ENCODE results near the gene ZNF598.
A peak's percentile ranks its signal among the peaks of the same experiment; 100 is the strongest.

Gene ZNF598

DNA sequence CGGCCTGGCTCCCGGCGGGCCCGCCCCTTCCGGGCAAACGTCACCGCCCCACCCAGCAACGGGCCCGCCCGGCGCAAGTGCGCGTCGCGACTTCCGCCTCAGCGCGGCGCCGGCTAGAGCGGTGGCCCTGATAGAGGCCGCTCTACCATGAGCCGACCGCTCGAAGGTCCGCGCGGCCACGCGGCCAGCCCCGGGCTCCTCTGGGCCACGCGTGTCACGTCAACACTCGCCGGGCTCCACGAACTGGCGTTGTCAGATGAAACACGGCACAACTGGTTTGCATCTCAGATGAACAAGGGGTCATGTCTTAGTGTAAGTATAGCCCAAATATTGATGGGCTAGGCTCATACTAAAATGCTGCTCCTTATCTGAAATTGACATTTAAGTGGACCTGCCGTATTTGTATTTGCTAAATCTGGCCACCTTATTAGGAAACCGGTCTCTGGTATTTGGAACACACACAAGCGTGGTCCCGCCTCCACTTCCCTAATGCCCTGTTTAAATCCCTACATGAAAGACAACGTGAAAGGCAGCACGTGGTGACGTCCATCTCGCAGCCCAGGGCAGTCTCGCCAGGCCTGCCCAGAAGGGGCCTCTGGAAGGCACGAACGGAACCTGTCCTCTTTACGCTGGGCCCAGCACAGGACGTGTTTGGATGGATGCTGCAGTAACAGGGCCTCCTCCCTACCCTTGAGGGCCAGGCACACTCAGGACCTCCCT lies at the start of gene ZNF598:
Gene ZNF598, minus strand, starts transcription at position 31 of the 720 bp plus-strand sequence.
- DNase-seq (ENCODE audit: low spot score) = peak; percentile 82

DNA sequence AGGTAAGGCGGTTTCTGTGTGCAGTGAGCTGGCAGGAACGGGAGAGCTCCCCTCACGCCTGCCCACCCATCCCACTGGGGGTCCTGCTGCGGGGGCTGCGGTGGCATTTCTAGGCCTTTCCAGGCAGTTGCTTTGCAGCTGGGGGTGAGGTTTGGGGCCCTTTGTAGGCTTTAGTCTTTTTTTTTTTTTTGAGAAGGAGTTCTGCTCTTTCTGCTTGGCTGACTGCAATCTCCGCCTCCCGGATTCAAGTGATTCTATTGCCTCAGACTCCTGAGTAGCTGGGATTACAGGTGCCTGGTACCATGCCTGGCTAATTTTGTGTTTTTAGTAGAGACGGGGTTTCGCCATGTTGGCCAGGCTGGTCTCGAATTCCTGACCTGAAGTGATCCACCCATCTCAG lies 49.3 kb upstream of the ZNF598 start:
- DNase-seq (ENCODE audit: low spot score) = no peak

GRCh38 chr16:2058420-2058819 lies 48.8 kb upstream of the ZNF598 start:
- no peak for DNase-seq (ENCODE audit: low spot score)

GRCh38 chr16:2057438-2057837 lies 47.8 kb upstream of the ZNF598 start:
- no peak for DNase-seq (ENCODE audit: low spot score)

DNA sequence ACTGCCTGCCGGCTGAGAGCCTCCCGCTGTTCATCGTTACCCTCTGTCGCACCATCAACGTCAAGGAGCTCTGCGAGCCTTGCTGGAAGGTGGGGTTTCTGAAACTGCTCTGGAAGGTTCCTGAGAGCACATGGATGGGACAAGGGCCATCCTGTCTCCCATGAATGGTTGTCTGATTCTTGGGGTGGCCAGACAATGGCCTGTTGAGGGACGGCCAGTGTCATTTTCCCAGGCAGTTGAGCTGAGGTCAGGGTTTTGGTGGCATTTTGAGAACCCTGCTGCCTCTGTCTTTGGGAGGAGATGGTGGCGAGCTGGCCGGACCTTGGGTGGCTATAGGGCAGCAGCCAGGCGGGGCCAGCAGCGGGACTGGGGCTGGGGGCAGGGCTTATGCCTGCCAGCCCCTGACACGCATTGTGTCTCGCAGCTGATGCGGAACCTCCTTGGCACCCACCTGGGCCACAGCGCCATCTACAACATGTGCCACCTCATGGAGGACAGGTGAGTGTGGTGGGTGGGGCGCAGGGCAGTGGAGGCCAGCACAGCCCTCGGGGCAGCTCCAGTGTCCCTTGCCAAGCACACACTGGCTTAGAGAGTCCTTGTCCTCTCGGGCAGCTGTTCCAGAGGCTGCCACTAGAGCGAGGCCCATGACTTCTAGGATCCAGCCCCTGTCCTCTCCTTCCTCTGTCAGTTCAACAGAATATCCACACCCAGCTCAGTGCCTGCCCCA lies 47.2 kb upstream of the ZNF598 start:
- peak; percentile 36 for DNase-seq (ENCODE audit: low spot score)

DNA sequence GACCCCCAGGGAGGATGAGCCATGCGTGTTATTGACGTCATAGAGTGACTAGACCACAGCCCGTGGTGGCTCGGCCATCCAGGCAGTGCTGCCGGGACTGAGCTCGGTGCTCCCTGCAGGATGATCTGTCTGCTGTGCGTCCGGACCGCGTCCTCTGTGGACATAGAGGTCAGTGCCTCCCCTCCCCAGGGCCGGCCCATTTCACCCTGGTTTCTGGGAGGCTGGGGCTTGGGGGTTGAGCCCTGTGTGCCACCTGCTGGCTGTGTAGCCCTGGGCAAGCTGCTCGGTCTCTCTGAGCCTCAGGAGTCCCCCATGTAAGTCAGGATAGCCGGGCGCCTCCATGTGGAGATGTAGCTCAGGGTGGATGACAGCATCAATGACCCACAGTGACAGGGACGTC lies 46.5 kb upstream of the ZNF598 start:
- DNase-seq (ENCODE audit: low spot score) = no peak

DNA sequence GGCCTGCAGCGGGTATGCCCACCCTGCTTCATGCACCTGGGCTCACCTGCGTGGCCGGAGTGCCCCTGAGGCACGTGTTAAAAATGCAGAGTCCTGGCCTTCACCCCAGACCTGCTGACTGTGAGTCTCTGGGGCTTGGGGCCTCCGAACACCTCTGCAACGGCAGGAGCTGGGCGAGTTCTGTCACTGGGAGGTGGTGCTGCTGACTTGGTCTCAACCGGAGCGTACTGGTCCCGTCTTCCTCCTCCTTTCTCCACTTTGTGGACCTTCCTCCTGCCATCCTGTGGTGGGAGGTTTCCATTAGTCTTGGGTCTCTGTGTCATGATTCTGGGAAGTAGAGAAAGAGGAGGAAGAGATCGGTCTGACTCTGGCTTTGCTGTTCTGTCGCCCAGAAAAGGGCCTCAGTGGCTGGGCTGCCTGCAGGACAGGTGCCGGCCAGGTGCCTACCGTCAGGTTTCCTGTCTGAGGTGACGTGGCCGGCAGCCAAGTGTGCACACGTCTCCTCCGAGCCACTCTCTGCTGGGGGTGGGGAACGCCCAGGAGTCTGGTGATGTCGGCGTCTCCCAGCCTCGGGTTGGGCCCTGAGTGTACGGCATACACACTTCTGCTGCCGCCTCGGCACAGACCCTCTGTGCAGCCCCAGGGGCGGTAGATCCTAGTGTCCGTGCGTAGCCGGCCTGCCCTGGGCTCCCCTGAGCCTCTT lies 45.1 kb upstream of the ZNF598 start:
- no peak for DNase-seq (ENCODE audit: low spot score)

- no peak for DNase-seq (ENCODE audit: low spot score)
These were observed 44.3 kb upstream of the ZNF598 start for GRCh38 chr16:2053897-2054296.

GRCh38 chr16:2053211-2053610 lies 43.6 kb upstream of the ZNF598 start:
- DNase-seq (ENCODE audit: low spot score) = no peak

DNA sequence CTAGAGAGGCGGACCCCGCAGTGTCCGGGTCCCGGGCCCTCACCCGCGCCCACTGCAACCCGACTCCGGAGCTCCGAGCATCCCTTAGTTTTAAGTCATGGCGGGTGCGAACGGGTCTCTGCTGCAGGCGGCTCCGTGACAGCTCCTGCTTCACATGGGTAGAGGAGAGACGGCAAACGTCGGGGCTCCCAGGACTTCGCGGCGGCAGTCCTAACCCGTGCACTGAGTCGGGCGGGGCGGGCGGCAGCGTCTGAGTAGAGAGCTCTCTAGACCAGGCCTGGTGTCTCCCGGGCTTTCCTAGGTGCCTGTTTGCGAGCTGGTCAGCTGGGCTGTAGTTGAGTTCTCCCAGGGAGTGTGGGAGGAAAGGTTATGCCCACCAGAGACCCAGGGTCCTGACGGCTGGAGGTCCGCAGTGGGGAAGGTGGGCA lies 38.5 kb upstream of the ZNF598 start:
- no peak for DNase-seq (ENCODE audit: low spot score)

DNA sequence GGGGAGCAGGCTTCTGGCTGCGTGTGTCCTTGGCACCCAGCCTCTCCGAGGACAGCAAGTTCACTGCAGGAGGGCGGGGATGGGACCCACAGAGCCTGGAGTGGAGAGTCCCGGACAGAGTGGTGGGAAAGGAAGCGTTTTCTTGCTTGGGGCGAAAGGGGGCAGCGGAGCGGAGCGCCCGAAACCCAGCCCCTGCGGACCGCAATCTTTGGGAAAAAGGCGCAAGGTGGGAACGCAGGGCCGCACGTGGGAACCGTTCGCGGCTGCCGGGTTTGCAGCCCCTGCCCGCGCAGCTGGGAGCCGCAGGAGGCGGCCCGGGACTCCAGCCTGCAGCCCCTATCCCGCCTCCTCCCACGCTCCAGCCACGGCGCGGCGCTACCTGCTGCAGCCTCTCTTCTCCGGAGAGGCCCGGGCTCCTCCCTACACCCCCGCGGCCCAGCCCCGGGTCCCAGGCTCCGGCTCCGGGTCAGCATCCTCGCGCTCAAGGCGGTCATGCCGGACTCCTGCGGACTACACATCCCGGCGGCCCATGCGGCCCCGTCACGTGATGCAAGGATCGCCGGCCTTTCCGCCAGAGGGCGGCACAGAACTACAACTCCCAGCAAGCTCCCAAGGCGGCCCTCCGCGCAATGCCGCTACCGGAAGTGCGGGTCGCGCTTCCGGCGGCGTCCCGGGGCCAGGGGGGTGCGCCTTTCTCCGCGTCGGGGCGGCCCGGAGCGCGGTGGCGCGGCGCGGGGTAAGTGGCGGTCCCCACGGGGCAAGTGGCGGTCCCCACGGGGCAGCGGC lies 37.9 kb upstream of the ZNF598 start, which contains the start of the genes NTHL1 and TSC2:
Gene NTHL1, minus strand, starts transcription at position 505 of the 786 bp plus-strand sequence. Its CDS starts 11 bp downstream, at position 494.
Gene TSC2, plus strand, starts transcription at position 656 of the 786 bp plus-strand sequence. CDS start 631 bp downstream, outside the sequence.
- peak; percentile 97 for DNase-seq (ENCODE audit: low spot score)

- no peak for DNase-seq (ENCODE audit: low spot score)
These were observed 37.3 kb upstream of the ZNF598 start for GRCh38 chr16:2046893-2047329.

DNA sequence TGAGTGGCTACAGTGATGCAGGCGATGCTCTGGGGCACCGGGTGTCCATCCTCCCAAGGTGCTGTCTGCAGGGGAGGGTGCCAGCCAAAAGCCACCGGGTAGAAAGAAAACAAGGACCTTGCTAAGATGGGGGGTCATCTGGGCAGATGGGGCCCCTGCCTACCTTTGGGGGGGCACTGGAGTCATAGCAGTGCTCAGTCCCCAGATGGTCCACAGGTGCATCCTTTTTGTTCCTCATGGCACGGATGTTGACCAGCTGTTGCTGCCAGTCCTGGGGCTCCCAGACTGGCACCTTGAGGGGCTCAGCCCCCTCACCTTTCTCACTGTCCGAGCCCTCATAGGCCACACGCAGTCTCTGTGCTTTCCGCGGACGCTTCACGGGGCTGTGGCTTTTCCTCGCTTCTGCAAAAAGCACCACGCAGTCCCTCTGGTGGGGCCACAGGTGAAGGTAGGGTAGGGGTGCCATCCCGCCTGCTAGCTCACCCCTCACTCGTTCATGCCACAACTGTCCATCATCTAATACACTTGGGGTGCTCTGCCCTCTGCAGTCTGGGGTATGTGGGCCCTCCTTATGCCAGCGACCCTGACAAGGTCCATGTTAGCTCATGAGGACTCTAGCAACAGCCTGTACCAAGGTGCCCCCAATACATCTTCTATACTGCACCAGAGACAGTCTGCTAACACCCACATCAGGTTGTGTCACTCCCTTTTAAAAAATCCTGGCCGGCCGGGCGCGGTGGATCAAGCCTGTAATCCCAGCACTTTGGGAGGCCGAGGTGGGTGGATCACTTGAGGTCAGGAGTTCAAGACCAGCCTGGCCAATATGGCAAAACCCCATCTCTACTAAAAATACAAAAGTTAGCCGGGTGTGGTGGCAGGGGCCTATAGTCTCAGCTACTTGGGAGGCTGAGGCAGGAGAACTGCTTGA lies 36.6 kb upstream of the ZNF598 start:
- DNase-seq (ENCODE audit: low spot score) = no peak

GRCh38 chr16:2044541-2044940 lies 34.9 kb upstream of the ZNF598 start:
- no peak for DNase-seq (ENCODE audit: low spot score)

DNA sequence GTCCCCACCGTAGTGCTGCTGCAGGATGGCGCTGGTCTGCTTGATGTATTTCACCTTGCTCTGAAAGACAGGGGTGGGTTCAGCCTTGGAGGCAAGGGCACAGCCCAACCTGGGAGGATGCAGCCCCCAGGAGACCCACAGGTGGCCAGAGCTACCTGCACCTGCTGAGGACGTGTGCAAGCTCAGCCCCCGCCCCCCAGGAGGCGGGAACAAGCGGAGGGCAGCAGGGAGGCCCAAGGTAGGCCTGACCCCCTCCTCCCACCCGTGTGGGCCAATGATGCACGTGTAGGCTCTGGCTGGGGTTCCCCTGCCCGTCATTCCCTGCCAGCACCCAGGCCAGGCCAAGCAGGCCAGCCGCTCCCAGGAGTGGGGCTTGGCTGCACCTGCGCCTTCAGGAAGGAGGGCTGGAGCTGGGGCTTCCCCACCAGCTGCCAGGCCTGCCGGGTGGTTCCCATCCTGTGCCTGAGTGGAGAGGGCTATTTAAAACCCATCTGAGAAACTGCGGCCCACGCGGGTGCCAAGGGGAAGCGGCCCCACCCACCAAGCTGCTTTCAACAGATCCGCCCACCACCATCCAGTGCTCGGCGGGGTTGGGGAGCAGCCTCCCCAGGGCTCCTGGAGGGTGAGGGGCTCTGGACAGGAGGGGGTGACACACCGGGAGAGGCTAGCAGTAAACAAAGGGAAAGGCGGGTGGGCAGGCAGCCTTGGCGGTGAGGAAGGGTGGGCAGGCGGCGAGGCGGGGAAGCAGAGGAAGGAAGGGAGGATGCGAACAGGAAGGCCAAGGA lies 34.2 kb upstream of the ZNF598 start:
- DNase-seq (ENCODE audit: low spot score) = no peak

GRCh38 chr16:2042986-2043666 lies 33.5 kb upstream of the ZNF598 start:
- no peak for DNase-seq (ENCODE audit: low spot score)

DNA sequence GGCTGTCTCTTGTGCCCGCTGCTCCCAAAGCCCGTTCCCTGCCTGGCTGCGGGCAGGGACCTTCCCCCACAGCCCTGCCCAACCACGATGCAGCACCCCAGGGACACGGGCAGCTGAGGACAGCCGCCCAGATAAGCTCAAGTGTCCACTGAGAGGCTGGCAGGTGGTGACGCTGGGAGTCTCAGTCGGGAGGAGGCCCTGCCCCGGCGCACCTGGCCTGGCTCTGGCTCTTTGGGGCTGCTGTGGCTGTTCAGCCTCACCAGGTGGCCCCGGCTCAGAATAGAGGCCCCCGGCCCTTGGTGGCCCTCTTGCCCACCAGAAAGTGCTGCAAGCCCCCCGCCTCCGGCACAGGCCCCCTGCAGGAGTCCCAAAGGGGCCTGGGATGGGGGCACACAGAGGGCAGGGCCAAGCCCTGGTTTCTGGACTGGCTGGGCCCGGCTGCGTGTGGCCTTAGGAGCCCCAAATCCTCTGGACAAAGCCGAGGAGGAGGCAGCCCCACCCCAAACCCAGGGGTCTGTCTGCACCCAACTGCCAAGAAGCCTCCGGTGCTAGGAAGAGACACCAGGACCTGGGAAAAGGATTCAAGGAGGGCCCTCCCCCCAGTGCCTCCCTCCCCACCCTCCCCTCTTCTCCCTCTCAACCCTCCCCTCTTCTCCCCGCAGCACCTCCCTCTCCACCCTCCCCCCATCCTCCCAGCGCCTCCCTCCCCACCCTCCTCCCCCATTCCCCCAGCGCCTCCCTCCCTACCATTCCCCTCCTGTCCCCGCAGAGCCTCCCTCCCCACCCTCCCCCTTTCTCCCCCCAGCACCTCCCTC lies 32.8 kb upstream of the ZNF598 start:
- no peak for DNase-seq (ENCODE audit: low spot score)

GRCh38 chr16:2040787-2041522 lies 31.3 kb upstream of the ZNF598 start:
- no peak for DNase-seq (ENCODE audit: low spot score)

All from Ammon's horn (tissue), 1 donor.